ENCODE results near the gene TRIM62.
"Not testable (repeated sequence)": the region's sequence is repeated elsewhere in the genome, so short reads cannot be mapped to it uniquely, and the experiment has no call there.

TRIM62 gene

GRCh38 chr1:33142483-33143064 lies 39.3 kb downstream of the TRIM62 start:
- no peaks in the 10 kb centered on the region for H3K27me3 Mint-ChIP-seq (ENCODE audit: low read depth)
- H3K4me1 Mint-ChIP-seq (ENCODE audit: low read depth) = peaks cover 10% of the 10 kb centered on the region

GRCh38 chr1:33141781-33142180 lies 40.1 kb downstream of the TRIM62 start:
- no peak overlapping the region for H3K4me3 Mint-ChIP-seq
- no peak for DNase-seq (ENCODE audit: low spot score)
- H3K9me3 Mint-ChIP-seq = no peaks in the 10 kb centered on the region
- H3K27me3 Mint-ChIP-seq (ENCODE audit: low read depth) = no peaks in the 10 kb centered on the region
- peaks cover 5% of the 10 kb centered on the region for H3K36me3 Mint-ChIP-seq (ENCODE audit: low read depth)
- no peak overlapping the region for H3K27ac Mint-ChIP-seq
- peaks cover 10% of the 10 kb centered on the region for H3K4me1 Mint-ChIP-seq (ENCODE audit: low read depth)

More at GRCh38 chr1:33142483-33143064, 39.3 kb downstream of the TRIM62 start:
- no peak overlapping the region for H3K4me3 Mint-ChIP-seq
- DNase-seq (ENCODE audit: low spot score) = no peak
- peaks cover 5% of the 10 kb centered on the region for H3K36me3 Mint-ChIP-seq (ENCODE audit: low read depth)
- H3K27ac Mint-ChIP-seq = no peak overlapping the region
- no peaks in the 10 kb centered on the region for H3K9me3 Mint-ChIP-seq

DNA sequence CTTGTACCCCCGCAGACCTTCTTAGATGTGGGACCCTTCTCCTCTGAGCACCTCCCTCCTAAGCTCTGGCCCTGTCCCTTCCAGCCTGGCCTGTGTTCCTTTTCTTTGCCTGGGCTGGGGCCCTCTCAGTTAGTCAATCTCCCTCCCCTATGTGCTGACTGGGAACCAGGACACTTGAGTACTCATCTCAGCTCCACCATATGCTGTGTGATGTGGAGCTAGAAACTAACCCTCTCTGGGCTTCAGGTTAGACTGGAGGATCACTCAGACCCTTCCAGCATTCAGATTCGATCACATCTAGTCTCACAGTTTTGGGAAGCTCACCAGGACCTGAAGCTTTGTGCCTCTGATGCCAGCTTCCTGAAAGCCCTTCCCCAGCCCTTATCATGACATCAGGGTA lies 40.6 kb downstream of the TRIM62 start:
- H3K27ac Mint-ChIP-seq = no peak overlapping the region
- no peaks in the 10 kb centered on the region for H3K27me3 Mint-ChIP-seq (ENCODE audit: low read depth)
- peaks cover 11% of the 10 kb centered on the region for H3K4me1 Mint-ChIP-seq (ENCODE audit: low read depth)
- DNase-seq (ENCODE audit: low spot score) = no peak
- no peak overlapping the region for H3K4me3 Mint-ChIP-seq
- no peaks in the 10 kb centered on the region for H3K9me3 Mint-ChIP-seq
- H3K36me3 Mint-ChIP-seq (ENCODE audit: low read depth) = no peaks in the 10 kb centered on the region

- Mint-ChIP-seq H3K4me3 (no peak overlapping the region), H3K9me3 (no peaks in the 10 kb centered on the region), H3K27ac (no peak overlapping the region), H3K36me3 (ENCODE audit: low read depth) (no peaks in the 10 kb centered on the region), H3K4me1 (ENCODE audit: low read depth) (peaks cover 13% of the 10 kb centered on the region), H3K27me3 (ENCODE audit: low read depth) (no peaks in the 10 kb centered on the region)
- no peak for DNase-seq (ENCODE audit: low spot score)
Measured at GRCh38 chr1:33140153-33141149, 41.4 kb downstream of the TRIM62 start.

- Mint-ChIP-seq H3K9me3 (no peaks in the 10 kb centered on the region), H3K27ac (no peak overlapping the region), H3K4me1 (ENCODE audit: low read depth) (peaks cover 13% of the 10 kb centered on the region), H3K4me3 (no peak overlapping the region), H3K36me3 (ENCODE audit: low read depth) (no peaks in the 10 kb centered on the region), H3K27me3 (ENCODE audit: low read depth) (no peaks in the 10 kb centered on the region)
- no peak for DNase-seq (ENCODE audit: low spot score)
Measured at GRCh38 chr1:33137800-33138199, 44.0 kb downstream of the TRIM62 start.

- H3K9me3 Mint-ChIP-seq; DNase-seq (ENCODE audit: low spot score); H3K27ac Mint-ChIP-seq; H3K27me3 Mint-ChIP-seq (ENCODE audit: low read depth); H3K4me3 Mint-ChIP-seq; H3K36me3 Mint-ChIP-seq (ENCODE audit: low read depth): not testable (repeated sequence)
- peaks cover 17% of the 10 kb centered on the region for H3K4me1 Mint-ChIP-seq (ENCODE audit: low read depth)
Measured at GRCh38 chr1:33136041-33136440, 45.8 kb downstream of the TRIM62 start.

DNA sequence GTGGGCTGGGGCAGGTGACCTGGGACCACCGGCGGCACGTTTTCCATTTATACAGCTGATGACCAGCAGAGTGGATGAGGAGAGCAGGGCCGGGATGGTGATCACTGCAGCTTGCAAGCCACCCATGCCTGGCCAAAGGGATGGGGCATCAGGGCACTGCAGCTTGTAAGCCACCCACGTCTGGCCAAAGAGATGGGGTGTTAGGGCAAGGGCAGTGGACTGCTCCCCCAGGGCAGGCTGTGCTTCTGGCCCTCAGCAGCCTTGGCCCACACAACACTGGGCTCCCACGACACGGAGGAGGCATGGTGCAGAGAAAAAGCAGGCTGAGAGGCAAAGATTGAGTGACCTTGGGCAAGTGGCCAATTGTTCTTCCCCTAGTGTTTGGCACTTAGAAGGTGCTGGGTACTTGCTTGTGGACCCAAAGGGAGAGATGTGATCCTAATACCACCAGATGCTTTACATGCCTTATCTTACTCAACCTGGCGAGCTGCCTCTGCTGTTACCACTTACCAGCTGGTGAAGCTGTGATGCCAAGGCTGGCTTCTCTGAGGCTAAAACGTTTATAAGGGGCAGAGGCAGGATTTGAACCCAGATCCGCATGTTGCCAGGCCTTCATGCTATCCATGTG lies 48.3 kb downstream of the TRIM62 start:
- H3K9me3 Mint-ChIP-seq = no peaks in the 10 kb centered on the region
- no peak for DNase-seq (ENCODE audit: low spot score)
- no peak overlapping the region for H3K27ac Mint-ChIP-seq
- H3K36me3 Mint-ChIP-seq (ENCODE audit: low read depth) = peaks cover 7% of the 10 kb centered on the region
- no peak overlapping the region for H3K4me3 Mint-ChIP-seq
- peaks cover 29% of the 10 kb centered on the region for H3K4me1 Mint-ChIP-seq (ENCODE audit: low read depth)
- H3K27me3 Mint-ChIP-seq (ENCODE audit: low read depth) = no peaks in the 10 kb centered on the region

GRCh38 chr1:33132549-33132948 lies 49.3 kb downstream of the TRIM62 start:
- Mint-ChIP-seq H3K9me3 (no peaks in the 10 kb centered on the region), H3K4me1 (ENCODE audit: low read depth) (peaks cover 37% of the 10 kb centered on the region), H3K36me3 (ENCODE audit: low read depth) (peaks cover 9% of the 10 kb centered on the region), H3K27ac (no peak overlapping the region), H3K27me3 (ENCODE audit: low read depth) (no peaks in the 10 kb centered on the region), H3K4me3 (no peak overlapping the region)
- DNase-seq (ENCODE audit: low spot score) = no peak

- H3K4me3 Mint-ChIP-seq = no peak overlapping the region
Measured at GRCh38 chr1:33131191-33131590, 50.7 kb downstream of the TRIM62 start.

DNA sequence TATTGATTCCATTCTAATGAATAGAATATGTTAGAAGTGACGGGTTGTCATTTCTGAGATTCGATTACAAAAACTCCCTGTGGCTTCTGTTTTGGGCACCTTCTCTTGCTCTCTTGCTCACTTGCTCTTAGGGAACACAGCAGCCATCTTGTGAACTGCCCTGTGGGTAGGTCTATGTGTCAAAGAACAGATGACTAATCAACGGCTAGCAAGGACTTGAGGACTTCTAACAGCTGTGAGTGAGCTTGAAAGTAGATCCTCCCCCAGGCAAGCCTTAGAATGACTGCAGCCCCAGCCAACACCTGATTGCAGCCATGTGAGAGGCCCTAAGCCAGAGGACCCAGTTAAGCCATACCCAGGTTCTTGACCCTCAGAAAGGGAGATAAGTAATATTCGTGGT lies 51.5 kb downstream of the TRIM62 start:
- peaks cover 45% of the 10 kb centered on the region for H3K4me1 Mint-ChIP-seq (ENCODE audit: low read depth)
- H3K9me3 Mint-ChIP-seq = no peaks in the 10 kb centered on the region
- peak overlapping the region; percentile 9 for H3K4me3 Mint-ChIP-seq
- DNase-seq (ENCODE audit: low spot score) = peak; percentile 55
- no peaks in the 10 kb centered on the region for H3K27me3 Mint-ChIP-seq (ENCODE audit: low read depth)
- H3K36me3 Mint-ChIP-seq (ENCODE audit: low read depth) = peaks cover 22% of the 10 kb centered on the region
- H3K27ac Mint-ChIP-seq = peak overlapping the region; percentile 1

More at GRCh38 chr1:33131191-33131590, 50.7 kb downstream of the TRIM62 start:
- Mint-ChIP-seq H3K27ac (no peak overlapping the region), H3K4me1 (ENCODE audit: low read depth) (peaks cover 38% of the 10 kb centered on the region), H3K9me3 (no peaks in the 10 kb centered on the region), H3K36me3 (ENCODE audit: low read depth) (peaks cover 13% of the 10 kb centered on the region), H3K27me3 (ENCODE audit: low read depth) (no peaks in the 10 kb centered on the region)
- DNase-seq (ENCODE audit: low spot score) = no peak

- no peak for DNase-seq (ENCODE audit: low spot score)
- no peaks in the 10 kb centered on the region for H3K9me3 Mint-ChIP-seq
- H3K4me3 Mint-ChIP-seq = peak overlapping the region; percentile 96
- H3K27ac Mint-ChIP-seq = peak overlapping the region; percentile 96
- H3K36me3 Mint-ChIP-seq (ENCODE audit: low read depth) = peaks cover 31% of the 10 kb centered on the region
- peaks cover 45% of the 10 kb centered on the region for H3K4me1 Mint-ChIP-seq (ENCODE audit: low read depth)
- no peaks in the 10 kb centered on the region for H3K27me3 Mint-ChIP-seq (ENCODE audit: low read depth)
Measured at GRCh38 chr1:33128781-33129180, 53.1 kb downstream of the TRIM62 start.

- Mint-ChIP-seq H3K4me1 (ENCODE audit: low read depth) (peaks cover 44% of the 10 kb centered on the region), H3K4me3 (peak overlapping the region; percentile 96), H3K27me3 (ENCODE audit: low read depth) (no peaks in the 10 kb centered on the region), H3K36me3 (ENCODE audit: low read depth) (peaks cover 31% of the 10 kb centered on the region), H3K9me3 (no peaks in the 10 kb centered on the region), H3K27ac (peak overlapping the region; percentile 96)
- DNase-seq (ENCODE audit: low spot score) = peak; percentile 100
Measured at GRCh38 chr1:33127001-33127823, 54.6 kb downstream of the TRIM62 start.

GRCh38 chr1:33126411-33127000 lies 55.3 kb downstream of the TRIM62 start:
- Mint-ChIP-seq H3K36me3 (ENCODE audit: low read depth) (peaks cover 31% of the 10 kb centered on the region), H3K4me1 (ENCODE audit: low read depth) (peaks cover 43% of the 10 kb centered on the region), H3K9me3 (no peaks in the 10 kb centered on the region), H3K4me3 (peak overlapping the region; percentile 96), H3K27me3 (ENCODE audit: low read depth) (no peaks in the 10 kb centered on the region), H3K27ac (peak overlapping the region; percentile 96)
- DNase-seq (ENCODE audit: low spot score) = no peak

All from T-helper 2 cell treated with Interferon-gamma antibody and Interleukin-4, amounts not matched to agents 5 μg/mL and 100 μg/mL, for 36 hours (primary cell).